CD4-positive, CD25-positive, alpha-beta regulatory T cell (primary cell): Measurements from ENCODE around the gene CKB. TPM values are rescaled to one million over a fixed set of nuclear protein-coding genes. Genes with fewer than 3 reads are reported as not detected.
A peak's percentile ranks its signal among the peaks of the same experiment; 100 is the strongest.

Experiments
- ATAC-seq, 2 donors: fragments of 150-1000 bp; cut with Tn5 transposase; one replicate each; pipeline ENCODE4 v1.10.0; 2021; ENCODE audit warnings: low read depth in 2 of 2, moderate number of reproducible peaks in 2 of 2, moderate library complexity in 1 of 2
- DNase-seq, 3 donors: peaks; one replicate each; pipeline versions ENCODE4 v3.0.0 to v3.0.0-alpha.2; 2012 to 2022; ENCODE audit warnings: mixed read lengths in 1 of 3
- H3K27ac ChIP-seq: one replicate; pipeline ENCODE4 v1.7.0; 2013; ENCODE audit warnings: mild to moderate bottlenecking, low read length; ENCODE audit not compliant: insufficient read depth, poor library complexity, severe bottlenecking
- H3K27me3 ChIP-seq: one replicate; pipeline ENCODE4 v1.7.0; 2013; ENCODE audit warnings: low read length; ENCODE audit not compliant: control insufficient read depth, insufficient read depth
- H3K36me3 ChIP-seq: one replicate; pipeline ENCODE4 v1.7.0; 2013; ENCODE audit warnings: mild to moderate bottlenecking, low read length, moderate library complexity; ENCODE audit not compliant: control insufficient read depth, insufficient read depth
- H3K4me1 ChIP-seq: 2 replicates; pipeline ENCODE4 v1.7.0; 2013; ENCODE audit warnings: mild to moderate bottlenecking, low read length; ENCODE audit not compliant: insufficient read depth, control insufficient read depth, poor library complexity, severe bottlenecking
- H3K4me3 ChIP-seq: one replicate; pipeline ENCODE4 v1.7.0; 2013; ENCODE audit warnings: low read depth, mild to moderate bottlenecking, low read length, moderate library complexity
- H3K9me3 ChIP-seq, 2 experiments: 1 replicate in 1 of 2; 2 replicates in 1 of 2; pipeline ENCODE4 v1.7.0; 2013; ENCODE audit warnings: low read length in 2 of 2, mild to moderate bottlenecking in 1 of 2, moderate library complexity in 1 of 2; ENCODE audit not compliant: control insufficient read depth in 2 of 2
- H3K27ac Mint-ChIP-seq, 3 donors: one replicate each; pipeline ENCODE4 v1.8.0; 2020 to 2022; ENCODE audit warnings: mild to moderate bottlenecking in 3 of 3, mixed read lengths in 3 of 3, moderate library complexity in 2 of 3
- H3K27me3 Mint-ChIP-seq: one replicate; pipeline ENCODE4 v1.8.0; 2022; ENCODE audit warnings: mild to moderate bottlenecking, mixed read lengths
- H3K36me3 Mint-ChIP-seq: one replicate; pipeline ENCODE4 v1.8.0; 2020; ENCODE audit warnings: mixed read lengths
- H3K4me1 Mint-ChIP-seq, 4 donors: one replicate each; pipeline ENCODE4 v1.8.0; 2020 to 2022; ENCODE audit warnings: mixed read lengths in 4 of 4, mild to moderate bottlenecking in 1 of 4
- H3K4me3 Mint-ChIP-seq, 4 donors: one replicate each; pipeline ENCODE4 v1.8.0; 2020 to 2022; ENCODE audit warnings: mild to moderate bottlenecking in 4 of 4, mixed read lengths in 4 of 4, moderate library complexity in 3 of 4
- H3K9me3 Mint-ChIP-seq, 7 donors: one replicate each; pipeline ENCODE4 v1.8.0; 2020 to 2022; ENCODE audit warnings: mixed read lengths in 7 of 7, mild to moderate bottlenecking in 3 of 7, moderate library complexity in 2 of 7
- polyA plus RNA-seq, 4 donors: library from polyadenylated mRNA; unstranded; fragments of 300-500 nt; fragmentation: Illumina TruSeq; gene quantifications; one replicate each; pipeline ENCODE4 v1.2.3, GENCODE V29; 2021
- total RNA-seq: library from RNA; stranded (reverse); gene quantifications from one replicate; pipeline ENCODE4 v1.2.3, GENCODE V29; 2022

The CKB gene
- total and polyA plus RNA-seq, 5 donors from 2014 or later: 1.4 to 5.8 (median 1.7) TPM; not detected in 1

DNA sequence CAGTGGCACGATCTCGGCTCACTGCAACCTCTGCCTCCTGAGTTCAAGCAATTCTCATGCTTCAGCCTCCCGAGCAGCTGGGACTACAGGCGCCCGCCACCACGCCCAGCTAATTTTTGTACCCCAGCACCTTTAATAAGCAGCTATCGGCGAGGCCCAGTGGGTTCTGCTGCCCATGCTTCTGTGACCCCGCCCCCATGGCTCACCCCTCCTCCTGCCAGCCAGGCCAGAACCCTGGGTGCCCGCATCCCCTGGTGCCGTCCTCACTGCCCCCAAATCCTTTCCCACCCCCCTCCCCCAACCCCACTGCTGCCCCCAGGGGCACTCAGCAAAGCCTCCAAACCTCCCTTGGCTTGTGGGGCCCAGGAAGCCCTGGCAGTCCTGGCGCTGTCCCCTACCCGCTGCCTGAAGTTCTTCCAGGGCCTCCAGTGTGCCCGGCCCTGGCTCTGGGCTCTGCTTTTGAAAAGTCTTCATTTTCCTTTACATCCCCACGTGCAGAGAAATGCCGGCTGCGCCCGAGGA is 25.4 kb upstream of the CKB start:
- Mint-ChIP-seq H3K9me3 (no peaks in the 10 kb centered on the region), H3K27ac (no peak overlapping the region), H3K36me3 (peaks cover 3% of the 10 kb centered on the region), H3K4me3 (peak overlapping the region in 1 of 4 donors; percentile 58), H3K27me3 (no peaks in the 10 kb centered on the region), H3K4me1 (peaks cover 0 to 6% (median 1%) of the 10 kb centered on the region in 4 donors)
- Histone ChIP-seq H3K27me3 (no peaks in the 10 kb centered on the region), H3K4me1 (no peaks in the 10 kb centered on the region), H3K27ac (no peak overlapping the region), H3K36me3 (no peaks in the 10 kb centered on the region), H3K9me3 (no peaks in the 10 kb centered on the region), H3K4me3 (no peak overlapping the region)
- DNase-seq (no peak), ATAC-seq (no peak)

DNA sequence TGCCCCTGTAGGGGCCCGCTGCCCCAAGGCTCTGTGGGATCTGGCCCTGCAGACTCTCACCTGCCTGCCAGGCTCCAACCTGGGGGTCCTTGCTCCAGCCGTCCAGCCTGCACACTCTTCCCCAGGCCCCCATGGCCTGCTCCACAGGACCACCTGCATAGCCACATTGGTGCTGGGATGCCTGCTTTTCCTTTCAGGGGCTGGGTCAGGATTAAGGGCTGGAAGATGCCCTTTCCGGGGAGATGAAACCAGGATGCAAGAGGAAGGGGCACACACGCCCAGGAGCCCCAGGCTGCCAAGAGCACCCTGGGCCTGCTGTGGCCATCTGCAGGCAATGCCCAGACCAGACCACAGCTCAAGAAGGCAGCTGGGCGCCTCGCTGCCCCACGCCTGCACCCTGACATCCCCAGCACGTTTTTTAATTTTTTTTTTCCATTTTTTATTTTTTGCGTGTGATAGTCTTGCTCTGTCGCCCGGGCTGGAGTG is 24.9 kb upstream of the CKB start:
- Mint-ChIP-seq H3K27me3 (no peaks in the 10 kb centered on the region), H3K4me3 (peak overlapping the region in 1 of 4 donors; percentile 58), H3K4me1 (peaks cover 0 to 6% (median 1%) of the 10 kb centered on the region in 4 donors), H3K36me3 (no peaks in the 10 kb centered on the region), H3K9me3 (no peaks in the 10 kb centered on the region), H3K27ac (no peak overlapping the region)
- DNase-seq (no peak), ATAC-seq (no peak)
- no peak overlapping the region for H3K27ac ChIP-seq
- H3K9me3 ChIP-seq: no peaks in the 10 kb centered on the region
- H3K36me3 ChIP-seq: no peaks in the 10 kb centered on the region
- H3K4me3 ChIP-seq: no peak overlapping the region
- no peaks in the 10 kb centered on the region for H3K27me3 ChIP-seq
- no peaks in the 10 kb centered on the region for H3K4me1 ChIP-seq

DNA sequence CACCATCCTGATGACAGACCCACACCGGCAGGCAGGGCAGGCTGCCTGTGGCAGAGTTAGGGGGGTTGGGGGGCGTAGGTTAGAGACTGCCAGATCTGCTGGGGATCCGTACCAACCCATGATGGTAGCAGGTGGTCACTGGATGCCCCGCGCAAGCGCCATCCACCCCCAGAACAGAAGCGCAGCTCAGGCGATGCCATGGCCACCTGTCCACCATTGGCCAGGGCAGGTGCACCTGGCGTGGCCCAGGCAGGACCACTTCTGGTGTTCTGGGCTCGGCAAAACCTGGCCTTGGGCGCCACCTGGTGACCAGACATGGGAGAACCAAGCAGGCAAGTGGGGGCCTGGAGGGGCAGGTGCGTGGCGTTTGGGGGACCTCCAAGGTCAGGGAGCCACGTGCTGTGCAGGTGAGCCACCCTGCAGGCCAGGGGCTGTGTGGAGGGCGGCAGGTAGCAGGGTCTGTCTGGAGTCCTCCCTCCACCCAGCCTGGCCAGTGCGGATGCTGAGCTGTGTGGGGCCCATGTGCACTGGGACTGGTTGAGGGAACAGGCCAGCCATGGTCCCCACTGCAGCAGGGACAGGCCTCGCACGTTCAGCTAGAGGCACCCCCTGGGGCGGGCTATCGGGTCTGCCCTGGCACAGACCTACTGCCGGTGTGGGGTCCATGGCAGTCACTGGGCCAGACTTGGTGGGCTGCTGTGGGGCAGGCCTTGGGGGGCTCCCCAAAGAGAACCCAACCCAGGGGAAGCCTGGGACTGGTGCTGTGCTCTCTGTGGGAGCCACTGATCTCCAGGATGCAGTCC is 24.2 kb upstream of the CKB start:
- no peaks in the 10 kb centered on the region for H3K27me3 Mint-ChIP-seq

DNA sequence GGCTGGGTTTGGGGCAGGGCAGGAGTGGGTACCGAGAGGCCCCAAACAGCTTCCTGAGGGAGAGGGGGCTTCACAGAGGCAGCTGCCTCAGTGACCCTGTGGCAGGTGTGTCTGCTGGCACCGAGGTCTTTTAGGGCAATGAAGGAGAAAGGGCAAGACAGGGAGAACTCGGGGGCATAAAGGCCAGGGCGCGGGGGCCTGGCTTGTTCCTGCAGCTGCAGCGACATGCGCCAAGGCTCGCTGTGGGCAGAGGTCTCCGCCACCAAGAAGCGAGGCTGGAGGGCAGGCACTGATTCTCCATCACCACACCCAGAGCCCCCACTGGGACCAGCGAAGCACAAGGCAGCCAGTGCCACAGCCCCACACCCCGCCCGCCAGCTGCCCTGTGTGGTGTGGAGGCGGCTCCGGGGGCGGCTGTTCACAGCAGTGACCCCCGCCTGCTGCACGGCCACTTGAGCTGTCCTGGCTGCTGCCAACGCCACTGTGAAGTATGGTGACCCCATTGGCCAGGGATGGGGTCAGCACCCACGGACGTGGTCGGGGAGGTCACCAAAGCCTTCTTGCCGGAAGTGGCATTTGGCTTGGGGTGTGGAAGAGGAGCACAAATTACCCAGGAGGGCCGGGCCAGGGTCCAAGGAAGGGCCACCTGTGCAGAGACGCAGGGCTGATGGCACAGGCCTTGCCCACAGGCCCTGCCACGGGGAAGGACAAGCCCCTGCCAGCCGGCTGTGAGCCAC is 23.5 kb upstream of the CKB start:
- no peaks in the 10 kb centered on the region for H3K27me3 ChIP-seq
- H3K4me3 Mint-ChIP-seq: no peak overlapping the region
- H3K9me3 ChIP-seq: no peaks in the 10 kb centered on the region
- ATAC-seq (no peak), DNase-seq (no peak)
- H3K4me3 ChIP-seq: no peak overlapping the region
- no peak overlapping the region for H3K27ac Mint-ChIP-seq
- H3K9me3 Mint-ChIP-seq: no peaks in the 10 kb centered on the region
- no peaks in the 10 kb centered on the region for H3K4me1 ChIP-seq
- no peak overlapping the region for H3K27ac ChIP-seq
- peaks cover 0 to 2% (median 0%) of the 10 kb centered on the region in 4 donors for H3K4me1 Mint-ChIP-seq
- H3K27me3 Mint-ChIP-seq: no peaks in the 10 kb centered on the region
- no peaks in the 10 kb centered on the region for H3K36me3 Mint-ChIP-seq
- no peaks in the 10 kb centered on the region for H3K36me3 ChIP-seq

More for the DNA sequence above, 24.2 kb upstream of the CKB start:
- ATAC-seq (peak; percentile 63 to 69), DNase-seq (peak; percentile 62 to 73 (median 68))
- Histone ChIP-seq H3K27me3 (no peaks in the 10 kb centered on the region), H3K4me3 (no peak overlapping the region), H3K36me3 (no peaks in the 10 kb centered on the region), H3K27ac (no peak overlapping the region), H3K4me1 (no peaks in the 10 kb centered on the region), H3K9me3 (no peaks in the 10 kb centered on the region)
- no peak overlapping the region for H3K27ac Mint-ChIP-seq
- no peaks in the 10 kb centered on the region for H3K9me3 Mint-ChIP-seq
- H3K4me1 Mint-ChIP-seq: peaks cover 0 to 6% (median 1%) of the 10 kb centered on the region in 4 donors
- no peak overlapping the region for H3K4me3 Mint-ChIP-seq
- H3K36me3 Mint-ChIP-seq: no peaks in the 10 kb centered on the region

DNA sequence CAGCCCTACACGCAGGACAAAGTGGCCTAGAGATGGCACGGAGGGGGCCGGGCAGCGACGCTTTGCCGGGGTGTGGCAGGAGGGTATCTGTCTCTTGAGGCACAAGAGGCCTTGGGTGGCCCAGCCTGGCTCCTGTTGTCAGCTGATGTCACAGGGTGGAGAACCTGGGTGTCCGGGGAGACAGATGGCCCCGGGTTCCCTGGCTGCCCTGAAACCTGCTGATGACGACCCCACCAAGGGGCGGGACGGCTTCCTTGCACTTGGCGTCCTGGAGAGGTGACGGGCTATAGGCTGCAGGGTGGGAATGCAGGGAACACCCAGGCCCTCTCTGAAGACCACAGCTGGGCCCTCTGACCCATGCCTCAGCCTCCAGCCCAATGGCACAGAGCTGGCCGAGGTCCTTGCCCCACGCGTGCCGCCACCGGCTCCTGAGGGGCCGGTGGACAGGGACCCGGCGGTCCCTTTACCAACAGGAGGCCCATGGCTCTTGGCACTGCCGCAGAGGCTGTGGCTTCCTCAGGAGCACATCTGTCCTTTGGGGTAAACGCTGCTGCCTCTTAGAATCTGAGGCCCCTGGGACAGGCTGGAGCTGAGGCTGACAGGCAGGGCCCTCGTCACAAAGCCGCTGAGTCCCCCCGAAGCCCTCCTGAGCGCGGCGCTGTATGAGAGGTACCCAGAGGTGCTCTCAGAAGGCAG is 22.7 kb upstream of the CKB start:
- H3K4me3 Mint-ChIP-seq: no peak overlapping the region
- H3K9me3 ChIP-seq: no peaks in the 10 kb centered on the region
- H3K27me3 ChIP-seq: no peaks in the 10 kb centered on the region
- H3K9me3 Mint-ChIP-seq: no peaks in the 10 kb centered on the region
- no peak overlapping the region for H3K27ac ChIP-seq
- H3K4me1 ChIP-seq: no peaks in the 10 kb centered on the region
- no peaks in the 10 kb centered on the region for H3K36me3 ChIP-seq
- peak overlapping the region in 1 of 3 donors; percentile 56 for H3K27ac Mint-ChIP-seq
- ATAC-seq (no peak), DNase-seq (no peak)
- no peaks in the 10 kb centered on the region for H3K36me3 Mint-ChIP-seq
- H3K27me3 Mint-ChIP-seq: no peaks in the 10 kb centered on the region
- peaks cover 0 to 2% (median 0%) of the 10 kb centered on the region in 4 donors for H3K4me1 Mint-ChIP-seq
- no peak overlapping the region for H3K4me3 ChIP-seq

DNA sequence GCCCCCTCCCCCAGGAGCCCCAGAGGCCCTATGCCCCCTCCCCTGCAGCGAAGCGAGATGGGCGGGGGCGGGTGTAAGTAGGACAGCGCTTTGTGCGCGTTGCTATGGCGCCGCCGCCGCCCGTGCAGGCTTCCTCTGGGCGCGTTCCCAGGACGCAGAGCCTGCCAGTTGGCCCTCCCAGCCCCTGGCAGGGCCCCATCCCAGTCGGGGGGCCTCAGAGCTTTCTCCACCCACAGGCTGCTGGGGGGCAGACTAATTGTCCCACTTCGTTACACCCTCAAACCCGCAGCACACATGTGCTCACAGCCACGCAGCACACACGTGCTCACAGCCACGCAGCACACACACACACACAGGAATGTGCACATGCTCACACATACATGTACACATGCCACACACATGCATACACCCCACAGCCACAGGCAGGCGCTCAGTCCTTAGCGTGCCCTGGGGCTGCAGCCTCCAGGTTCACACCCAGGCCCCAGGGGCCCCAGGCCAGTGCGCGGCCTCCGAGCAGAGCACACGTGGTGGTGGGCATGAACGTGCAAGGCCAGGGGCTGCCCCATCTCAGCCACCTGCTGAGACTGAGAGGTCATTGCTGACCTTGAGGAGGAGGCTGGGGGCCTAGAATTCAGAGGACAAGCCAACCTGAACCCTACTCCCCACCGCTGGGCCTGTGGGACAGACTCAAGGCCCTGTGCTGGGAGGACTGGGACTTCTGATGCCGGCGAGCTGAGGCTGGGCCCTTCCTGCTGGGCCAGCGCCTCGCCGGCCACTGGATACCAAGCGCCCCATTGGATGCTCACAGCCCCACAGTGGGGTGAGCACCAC is 22.0 kb upstream of the CKB start:
- DNase-seq: no peak
- no peaks in the 10 kb centered on the region for H3K9me3 Mint-ChIP-seq
- Histone ChIP-seq H3K9me3 (no peaks in the 10 kb centered on the region), H3K27ac (no peak overlapping the region), H3K4me3 (no peak overlapping the region), H3K36me3 (no peaks in the 10 kb centered on the region), H3K27me3 (no peaks in the 10 kb centered on the region), H3K4me1 (no peaks in the 10 kb centered on the region)
- H3K4me3 Mint-ChIP-seq: peak overlapping the region in 1 of 4 donors; percentile 52
- H3K27ac Mint-ChIP-seq: no peak overlapping the region
- no peak for ATAC-seq
- H3K36me3 Mint-ChIP-seq: no peaks in the 10 kb centered on the region
- peaks cover 0 to 2% (median 0%) of the 10 kb centered on the region in 4 donors for H3K4me1 Mint-ChIP-seq
- no peaks in the 10 kb centered on the region for H3K27me3 Mint-ChIP-seq
